GM10847 (cell line): ENCODE results near the gene ATXN2.

ENCODE experiments used
- POLR2A ChIP-seq: IDR thresholded peaks from 2 replicates; pipeline ENCODE4 v1.6.1; 2011; ENCODE audit not compliant: insufficient read length; ENCODE audit errors: extremely low read depth

ATXN2 gene

GRCh38 chr12:111436266-111436665, 162.8 kb downstream of the ATXN2 start:
- no peak for TF ChIP-seq POLR2A

GRCh38 chr12:111435661-111436201, 163.4 kb downstream of the ATXN2 start:
- TF ChIP-seq POLR2A = no peak

- no peak for TF ChIP-seq POLR2A
Observed at GRCh38 chr12:111434680-111435338, 164.3 kb downstream of the ATXN2 start.

- TF ChIP-seq POLR2A = no peak
Observed at GRCh38 chr12:111434049-111434448, 165.1 kb downstream of the ATXN2 start.

GRCh38 chr12:111431772-111432171, 167.3 kb downstream of the ATXN2 start:
- TF ChIP-seq POLR2A = no peak

GRCh38 chr12:111430433-111431353, 168.4 kb downstream of the ATXN2 start:
- TF ChIP-seq POLR2A = no peak

- TF ChIP-seq POLR2A = no peak
Observed at GRCh38 chr12:111429828-111430432, 169.2 kb downstream of the ATXN2 start.

- TF ChIP-seq POLR2A = no peak
Observed at GRCh38 chr12:111428728-111429175, 170.4 kb downstream of the ATXN2 start.

- TF ChIP-seq POLR2A = no peak
Observed at GRCh38 chr12:111428081-111428727, 170.9 kb downstream of the ATXN2 start.

- TF ChIP-seq POLR2A = no peak
Observed at GRCh38 chr12:111427417-111428074, 171.6 kb downstream of the ATXN2 start.

GRCh38 chr12:111426344-111427185, 172.6 kb downstream of the ATXN2 start:
- TF ChIP-seq POLR2A = no peak

GRCh38 chr12:111425655-111426054, 173.5 kb downstream of the ATXN2 start:
- TF ChIP-seq POLR2A = no peak

GRCh38 chr12:111424793-111425251, 174.3 kb downstream of the ATXN2 start:
- TF ChIP-seq POLR2A = no peak
